Karpas-422 (cell line): ENCODE measurements around the gene PARP12. TPM values are rescaled to one million over a fixed set of nuclear protein-coding genes. Genes with fewer than 3 reads are reported as not detected.

Experiments
- DNase-seq: peaks from one replicate; pipeline ENCODE4 v3.0.0-alpha.2; 2015
- H2AFZ ChIP-seq: fragments of 200-600 bp; sonication (generic); 2 replicates; pipeline ENCODE4 v1.6.1; 2014; ENCODE audit warnings: antibody characterized with exemption, low read length, mixed read lengths
- H3K27ac ChIP-seq: fragments of 200-600 bp; sonication (generic); 2 replicates; pipeline ENCODE4 v1.5.1; 2014; ENCODE audit warnings: mild to moderate bottlenecking, low read length, moderate library complexity
- H3K27me3 ChIP-seq: fragments of 200-600 bp; sonication (generic); 2 replicates; pipeline ENCODE4 v1.6.1; 2014; ENCODE audit warnings: low read length, mixed read lengths
- H3K36me3 ChIP-seq: fragments of 200-600 bp; sonication (generic); 2 replicates; pipeline ENCODE4 v1.6.1; 2014; ENCODE audit warnings: low read length, mixed read lengths; ENCODE audit not compliant: insufficient read depth
- H3K4me1 ChIP-seq: fragments of 200-600 bp; sonication (generic); 2 replicates; pipeline ENCODE4 v1.6.1; 2014; ENCODE audit warnings: mild to moderate bottlenecking, low read length, mixed read lengths
- H3K4me2 ChIP-seq: fragments of 200-600 bp; sonication (generic); 2 replicates; pipeline ENCODE4 v1.6.1; 2014; ENCODE audit warnings: low read length, low read depth, mild to moderate bottlenecking; ENCODE audit not compliant: poor library complexity, severe bottlenecking
- H3K4me3 ChIP-seq: fragments of 200-600 bp; sonication (generic); 2 replicates; pipeline ENCODE4 v1.5.1; 2014; ENCODE audit warnings: mild to moderate bottlenecking, antibody characterized with exemption, low read length, mixed read lengths
- H3K79me2 ChIP-seq: fragments of 200-600 bp; sonication (generic); 2 replicates; pipeline ENCODE4 v1.6.1; 2014; ENCODE audit warnings: mild to moderate bottlenecking, low read length, mixed read lengths
- H3K9ac ChIP-seq: fragments of 200-600 bp; sonication (generic); 2 replicates; pipeline ENCODE4 v1.6.0; 2014; ENCODE audit warnings: low read length
- H3K9me2 ChIP-seq: fragments of 200-600 bp; sonication (generic), shearing (Covaris generic); replicated peaks from 2 replicates; pipeline ENCODE4 v1.6.0; 2014; ENCODE audit warnings: mild to moderate bottlenecking, low read length, moderate library complexity; ENCODE audit not compliant: insufficient read depth
- H3K9me3 ChIP-seq: fragments of 300-700, 200-600 bp; sonication (generic); 2 replicates; pipeline ENCODE4 v1.6.1; 2014; ENCODE audit warnings: low read length, mixed read lengths
- H4K20me1 ChIP-seq: fragments of 200-600 bp; sonication (generic); 2 replicates; pipeline ENCODE4 v1.6.1; 2014; ENCODE audit warnings: mild to moderate bottlenecking, antibody characterized with exemption, low read length, low read depth; ENCODE audit not compliant: insufficient read depth
- total RNA-seq: library from RNA; depleted of rRNA; stranded (reverse); fragments of >200 nt; shearing (Covaris generic); gene quantifications from 2 replicates; pipeline ENCODE4 v1.2.3, GENCODE V29; 2014; ENCODE audit warnings: low replicate concordance

The PARP12 gene
- total RNA-seq, 1 experiment from 2014 or later, result 24.4 TPM

DNA sequence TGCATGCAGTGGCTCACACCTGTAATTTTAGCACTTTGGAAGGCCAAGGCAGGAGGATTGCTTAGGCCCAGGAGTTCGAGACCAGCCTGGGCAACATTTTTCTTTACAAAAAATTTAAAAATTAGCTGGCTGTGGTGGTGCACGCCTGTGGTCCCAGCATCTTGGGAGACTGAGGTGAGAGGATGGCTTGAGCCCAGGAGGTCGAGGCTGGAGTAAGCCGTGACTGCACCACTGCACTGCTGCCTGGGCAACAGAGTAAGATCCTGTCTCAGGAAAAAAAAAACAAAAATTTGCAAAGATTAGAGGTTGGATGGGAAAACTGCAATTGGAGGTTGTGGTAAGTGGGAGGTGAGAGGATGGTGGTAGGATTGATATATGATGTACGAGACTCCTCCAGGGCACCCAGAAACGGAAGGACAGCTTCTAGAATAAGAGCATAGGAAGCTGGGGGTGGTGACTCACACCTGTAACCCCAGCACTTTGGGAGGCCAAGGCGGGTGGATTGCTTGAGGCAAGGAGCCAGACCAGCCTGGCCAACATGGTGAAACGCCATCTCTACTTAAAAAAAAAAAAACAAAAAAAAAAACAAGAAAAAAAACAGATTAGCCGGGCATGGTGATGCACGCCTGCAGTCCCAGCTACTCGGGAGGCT is 19.1 kb upstream of the PARP12 start:
- Histone ChIP-seq H3K36me3 (no peaks in the 10 kb centered on the region), H3K4me3 (no peak overlapping the region), H3K27me3 (no peaks in the 10 kb centered on the region), H3K27ac (no peak overlapping the region), H2AFZ (no peak overlapping the region), H3K4me1 (no peaks in the 10 kb centered on the region), H3K79me2 (no peaks in the 10 kb centered on the region), H3K9ac (no peak overlapping the region), H4K20me1 (no peaks in the 10 kb centered on the region), H3K4me2 (no peak overlapping the region), H3K9me2 (no peaks in the 10 kb centered on the region), H3K9me3 (no peaks in the 10 kb centered on the region)
- DNase-seq, result no peak

DNA sequence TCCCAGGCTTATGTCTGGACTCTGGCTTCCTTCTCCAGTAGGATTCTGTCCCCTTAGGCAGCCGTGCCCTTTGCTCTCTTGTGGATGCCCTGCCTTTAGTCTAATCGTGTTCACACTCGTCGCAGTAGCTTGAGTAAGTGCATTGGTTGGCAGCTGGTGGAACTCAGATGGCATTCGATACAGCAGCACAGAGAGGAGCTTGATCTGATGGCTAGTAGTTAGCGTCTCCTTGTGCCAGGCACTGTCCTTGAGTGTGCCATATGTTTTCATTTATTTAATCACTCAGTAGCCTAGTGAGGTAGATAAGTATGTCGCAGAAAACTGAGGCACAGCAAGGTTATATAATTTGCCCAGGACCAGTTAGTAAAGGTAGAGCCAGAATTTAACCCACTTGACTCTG is 18.2 kb upstream of the PARP12 start:
- Histone ChIP-seq H3K4me2 (no peak overlapping the region), H3K27me3 (no peaks in the 10 kb centered on the region), H3K27ac (no peak overlapping the region), H3K9ac (no peak overlapping the region), H3K9me3 (no peaks in the 10 kb centered on the region), H3K4me3 (no peak overlapping the region), H3K9me2 (no peaks in the 10 kb centered on the region), H3K36me3 (no peaks in the 10 kb centered on the region), H2AFZ (no peak overlapping the region), H4K20me1 (no peaks in the 10 kb centered on the region), H3K79me2 (no peaks in the 10 kb centered on the region), H3K4me1 (no peaks in the 10 kb centered on the region)
- DNase-seq, result no peak

DNA sequence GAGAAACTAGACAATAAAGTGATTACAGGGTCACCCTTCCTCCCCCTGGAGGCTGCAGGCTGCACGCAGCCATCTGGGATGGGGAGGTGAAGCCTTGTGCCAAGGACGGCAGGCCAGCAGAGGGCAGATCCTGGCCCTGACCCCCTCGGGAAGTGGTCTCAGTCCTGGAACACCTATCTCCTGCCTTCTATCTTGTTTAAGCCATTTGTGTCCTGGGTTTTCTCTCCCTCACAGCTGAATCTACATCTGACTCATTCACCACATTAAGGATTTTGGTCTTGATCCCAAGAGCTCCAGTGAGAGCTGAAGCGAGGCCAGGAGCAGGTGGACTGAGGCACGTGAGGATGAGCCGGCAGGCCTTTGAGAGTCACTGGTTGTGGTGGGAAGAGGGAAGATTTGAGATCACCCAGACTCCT is 16.4 kb upstream of the PARP12 start:
- H3K79me2 ChIP-seq, result no peaks in the 10 kb centered on the region
- H3K27me3 ChIP-seq, result no peaks in the 10 kb centered on the region
- H4K20me1 ChIP-seq, result no peaks in the 10 kb centered on the region
- no peak overlapping the region for H2AFZ ChIP-seq
- DNase-seq, result no peak
- no peaks in the 10 kb centered on the region for H3K36me3 ChIP-seq
- no peaks in the 10 kb centered on the region for H3K9me3 ChIP-seq
- no peak overlapping the region for H3K27ac ChIP-seq
- H3K4me3 ChIP-seq, result no peak overlapping the region
- H3K9me2 ChIP-seq, result no peaks in the 10 kb centered on the region
- no peaks in the 10 kb centered on the region for H3K4me1 ChIP-seq
- no peak overlapping the region for H3K4me2 ChIP-seq
- H3K9ac ChIP-seq, result no peak overlapping the region

DNA sequence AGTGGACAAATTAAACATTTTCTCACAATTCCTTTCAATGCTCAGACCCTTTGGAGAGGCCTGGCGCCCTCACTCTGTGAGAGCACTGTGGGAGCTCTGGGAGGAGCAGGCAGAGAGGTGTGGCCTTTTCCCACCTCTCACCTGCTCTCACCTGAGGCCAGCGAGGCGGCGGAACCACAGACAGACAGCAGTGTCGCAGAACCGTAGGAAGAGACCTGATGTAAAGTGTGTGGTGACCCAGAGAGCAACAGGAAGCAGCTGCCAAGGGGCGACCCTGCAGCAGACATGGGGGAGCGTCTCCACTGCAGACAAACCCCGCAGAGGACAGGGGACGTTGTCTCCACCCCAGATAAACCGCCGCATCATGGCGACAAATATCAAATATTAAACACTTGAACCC is 15.6 kb upstream of the PARP12 start:
- Histone ChIP-seq H3K36me3 (no peaks in the 10 kb centered on the region), H3K27ac (no peak overlapping the region), H3K9ac (no peak overlapping the region), H3K9me3 (no peaks in the 10 kb centered on the region), H3K4me3 (no peak overlapping the region), H3K4me1 (no peaks in the 10 kb centered on the region), H3K79me2 (no peaks in the 10 kb centered on the region), H2AFZ (no peak overlapping the region), H3K27me3 (no peaks in the 10 kb centered on the region), H4K20me1 (no peaks in the 10 kb centered on the region), H3K4me2 (no peak overlapping the region), H3K9me2 (no peaks in the 10 kb centered on the region)
- DNase-seq, result no peak

DNA sequence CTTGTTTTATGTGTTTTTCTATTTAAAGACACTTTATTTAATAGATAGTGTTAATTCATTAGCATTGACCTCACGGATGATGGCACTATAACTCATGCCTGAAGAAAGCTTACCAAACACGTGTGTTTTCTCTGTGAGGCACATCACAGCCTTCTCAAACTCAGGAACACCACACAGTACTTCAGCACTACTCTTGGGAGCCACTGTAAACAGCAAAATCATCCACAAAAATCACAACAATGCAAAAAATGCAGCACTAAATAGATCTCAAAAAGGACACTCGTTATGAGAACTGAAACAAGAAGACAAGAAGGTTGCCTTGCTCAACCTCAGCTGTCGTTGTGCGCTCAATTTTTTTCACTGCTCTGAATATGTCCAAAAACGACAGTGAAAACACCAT is 12.0 kb upstream of the PARP12 start:
- no peak overlapping the region for H3K9ac ChIP-seq
- H3K4me1 ChIP-seq, result no peaks in the 10 kb centered on the region
- no peaks in the 10 kb centered on the region for H3K9me3 ChIP-seq
- no peak overlapping the region for H3K4me2 ChIP-seq
- H4K20me1 ChIP-seq, result no peaks in the 10 kb centered on the region
- H2AFZ ChIP-seq, result no peak overlapping the region
- H3K79me2 ChIP-seq, result no peaks in the 10 kb centered on the region
- H3K27ac ChIP-seq, result no peak overlapping the region
- H3K4me3 ChIP-seq, result no peak overlapping the region
- no peaks in the 10 kb centered on the region for H3K27me3 ChIP-seq
- no peaks in the 10 kb centered on the region for H3K36me3 ChIP-seq
- no peaks in the 10 kb centered on the region for H3K9me2 ChIP-seq
- DNase-seq, result no peak

DNA sequence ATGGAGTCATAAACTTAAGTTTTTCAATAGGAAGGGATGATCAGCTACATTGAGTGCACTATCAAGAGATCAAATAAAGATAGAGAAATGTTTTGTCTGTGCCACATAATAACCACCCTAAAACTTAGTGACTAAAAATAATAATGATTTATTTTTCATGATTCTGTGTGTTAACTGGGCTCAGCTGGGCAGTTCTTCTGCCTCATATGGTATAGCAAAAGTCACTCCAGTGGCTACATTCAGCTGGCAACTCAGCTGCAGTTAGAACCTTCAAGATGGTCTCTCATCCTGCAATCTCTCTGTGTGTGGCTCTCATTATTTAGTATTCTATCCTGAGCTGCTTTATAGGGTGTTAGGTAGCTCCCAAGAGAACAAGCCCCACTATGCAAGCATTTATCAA is 7.8 kb upstream of the PARP12 start:
- H4K20me1 ChIP-seq, result no peaks in the 10 kb centered on the region
- H3K9ac ChIP-seq, result no peak overlapping the region
- peaks cover 5% of the 10 kb centered on the region; the same call in 1 of the 2 replicates for H3K27me3 ChIP-seq
- H3K9me2 ChIP-seq, result no peaks in the 10 kb centered on the region
- H3K27ac ChIP-seq, result no peak overlapping the region
- DNase-seq, result no peak
- no peak overlapping the region for H3K4me3 ChIP-seq
- H3K36me3 ChIP-seq, result no peaks in the 10 kb centered on the region
- no peak overlapping the region for H3K4me2 ChIP-seq
- H3K4me1 ChIP-seq, result no peaks in the 10 kb centered on the region
- H3K79me2 ChIP-seq, result no peaks in the 10 kb centered on the region
- no peak overlapping the region for H2AFZ ChIP-seq
- peaks cover 14% of the 10 kb centered on the region for H3K9me3 ChIP-seq

DNA sequence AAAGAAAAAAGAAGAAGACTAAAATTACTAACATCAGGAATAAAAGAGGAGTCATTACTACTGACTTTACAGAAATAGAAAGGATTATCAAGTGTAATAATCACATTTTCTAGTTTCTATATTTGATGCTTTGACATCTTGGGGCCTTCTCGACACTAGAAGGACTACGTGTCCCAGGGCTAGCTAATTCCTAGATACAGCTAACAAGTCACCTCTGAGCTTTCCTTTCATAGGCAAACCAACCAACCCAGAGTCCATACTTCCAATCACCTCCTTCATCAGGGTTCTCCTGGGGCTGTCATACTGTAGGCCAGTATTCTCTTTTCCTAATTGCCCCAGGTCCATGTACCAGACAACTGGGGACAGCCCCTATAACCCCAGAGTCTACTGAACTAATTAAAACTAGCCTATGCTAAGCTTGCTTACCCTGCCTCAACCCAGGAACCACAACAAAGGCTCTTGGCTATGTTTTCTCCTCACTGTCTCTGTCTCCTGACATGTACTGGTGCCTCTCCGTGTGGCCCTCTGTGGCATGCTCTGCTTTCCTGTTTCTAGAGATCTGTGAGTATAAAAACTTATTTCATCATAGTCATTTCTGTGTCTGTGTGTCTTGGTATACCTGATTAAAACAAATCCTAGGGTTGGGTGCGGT is 6.7 kb upstream of the PARP12 start:
- Histone ChIP-seq H2AFZ (no peak overlapping the region), H4K20me1 (no peaks in the 10 kb centered on the region), H3K79me2 (no peaks in the 10 kb centered on the region), H3K9ac (no peak overlapping the region), H3K4me2 (no peak overlapping the region), H3K9me3 (peaks cover 14% of the 10 kb centered on the region), H3K4me3 (no peak overlapping the region), H3K36me3 (no peaks in the 10 kb centered on the region), H3K9me2 (no peaks in the 10 kb centered on the region), H3K27me3 (peaks cover 5% of the 10 kb centered on the region; the same call in 1 of the 2 replicates), H3K4me1 (no peaks in the 10 kb centered on the region), H3K27ac (no peak overlapping the region)
- no peak for DNase-seq

DNA sequence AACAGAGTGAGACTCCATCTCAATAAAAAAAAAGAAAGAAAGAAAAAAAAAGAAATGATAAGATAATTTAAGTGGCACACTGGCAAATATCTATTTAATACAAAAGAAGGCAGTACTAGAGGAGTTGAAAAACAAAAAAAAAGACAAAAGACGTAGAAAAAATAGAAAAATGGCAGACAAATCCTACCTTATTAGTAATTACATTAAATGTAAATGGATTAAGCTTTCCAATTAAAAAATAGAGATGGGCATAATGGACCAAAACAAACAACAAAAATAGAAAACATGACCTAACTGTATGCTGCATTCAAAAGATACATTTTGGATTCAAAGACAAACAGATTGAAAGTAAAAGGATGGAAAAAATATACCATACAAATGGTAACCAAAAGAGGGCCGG is 5.3 kb upstream of the PARP12 start:
- H3K27ac ChIP-seq, result no peak overlapping the region
- peaks cover 5% of the 10 kb centered on the region; the same call in 1 of the 2 replicates for H3K27me3 ChIP-seq
- H3K36me3 ChIP-seq, result no peaks in the 10 kb centered on the region
- H4K20me1 ChIP-seq, result no peaks in the 10 kb centered on the region
- no peak for DNase-seq
- H2AFZ ChIP-seq, result no peak overlapping the region
- H3K4me2 ChIP-seq, result no peak overlapping the region
- no peak overlapping the region for H3K9ac ChIP-seq
- H3K4me1 ChIP-seq, result peaks cover 3% of the 10 kb centered on the region
- no peaks in the 10 kb centered on the region for H3K9me2 ChIP-seq
- H3K79me2 ChIP-seq, result no peaks in the 10 kb centered on the region
- no peak overlapping the region for H3K4me3 ChIP-seq
- H3K9me3 ChIP-seq, result peaks cover 14% of the 10 kb centered on the region
